AG10803 (cell line): ENCODE results near the gene PPFIBP2.
A peak's percentile ranks its signal among the peaks of the same experiment; 100 is the strongest.

Source experiments
- DNase-seq: peaks from one replicate; pipeline ENCODE4 v3.0.0; 2010; ENCODE audit warnings: low read depth
- H3K4me3 ChIP-seq: 2 replicates; pipeline ENCODE4 v1.5.1; 2011; ENCODE audit warnings: mild to moderate bottlenecking, low read length, control low read depth
- CTCF ChIP-seq: conservative IDR thresholded peaks from 2 replicates; pipeline ENCODE4 v1.5.1; 2011; ENCODE audit warnings: mild to moderate bottlenecking, low read length, control low read depth, inconsistent platforms

The PPFIBP2 gene

GRCh38 chr11:7622721-7623120 is 108.9 kb downstream of the PPFIBP2 start:
- no peak for DNase-seq
- H3K4me3 ChIP-seq, result no peak overlapping the region
- no peak for TF ChIP-seq CTCF

- no peak for DNase-seq
- TF ChIP-seq CTCF, result no peak
- H3K4me3 ChIP-seq, result no peak overlapping the region
Observed at GRCh38 chr11:7628660-7629059, 114.9 kb downstream of the PPFIBP2 start.

- DNase-seq, result peak; percentile 26
- H3K4me3 ChIP-seq, result no peak overlapping the region
- no peak for TF ChIP-seq CTCF
Observed at GRCh38 chr11:7630002-7630401, 116.2 kb downstream of the PPFIBP2 start.

GRCh38 chr11:7632211-7632610 is 118.4 kb downstream of the PPFIBP2 start:
- peak; percentile 63 for DNase-seq
- no peak for TF ChIP-seq CTCF
- no peak overlapping the region for H3K4me3 ChIP-seq

- no peak for TF ChIP-seq CTCF
- DNase-seq, result no peak
- H3K4me3 ChIP-seq, result no peak overlapping the region
Observed at GRCh38 chr11:7635137-7635536, 121.3 kb downstream of the PPFIBP2 start.

- DNase-seq, result no peak
- TF ChIP-seq CTCF, result no peak
- no peak overlapping the region for H3K4me3 ChIP-seq
Observed at GRCh38 chr11:7635708-7636107, 121.9 kb downstream of the PPFIBP2 start.

GRCh38 chr11:7636350-7636749 is 122.6 kb downstream of the PPFIBP2 start:
- no peak for DNase-seq
- H3K4me3 ChIP-seq, result no peak overlapping the region
- no peak for TF ChIP-seq CTCF
